ENCODE data around the gene SYPL1. TPM values are rescaled to one million over a fixed set of nuclear protein-coding genes. Genes with fewer than 3 reads are reported as not detected.

The SYPL1 gene
- total RNA-seq, 1 experiment from 2014 or later, result 98.3 TPM

- CTCF ChIA-PET, result no interaction called here
- Histone ChIP-seq H3K9me3 (ENCODE audit: control insufficient read depth, insufficient read depth, low read depth, low read length) (no peaks in the 10 kb centered on the region), H3K27ac (ENCODE audit: low read length) (no peak overlapping the region), H3K36me3 (ENCODE audit: control insufficient read depth, insufficient read depth, low read length) (peaks cover 18% of the 10 kb centered on the region), H3K27me3 (ENCODE audit: control insufficient read depth, insufficient read depth, low read length) (no peaks in the 10 kb centered on the region), H3K4me3 (ENCODE audit: low read depth in 2 of 2, low read length in 2 of 2) (no peak overlapping the region), H3K4me1 (ENCODE audit: control insufficient read depth, insufficient read depth, low read length) (peaks cover 5% of the 10 kb centered on the region; the same call in 1 of the 2 replicates)
- DNase-seq (ENCODE audit: low read depth, low spot score), result no peak
- in situ Hi-C loops (cut with HindIII; ENCODE audit: low pct_unique_long_range_greater_than_20kb, low sequenced_read_pairs) (no loop called here), intact Hi-C loops (cut with micrococcal nuclease; ENCODE audit: unreplicated experiment) (no loop called here)
- no peak for ATAC-seq
- BruUV-seq (replicated peaks), result no TSS peak
- POLR2A ChIA-PET, result no interaction called here
- TF ChIP-seq SIN3A (IDR thresholded peaks at IDR 0.05; ENCODE audit: borderline replicate concordance, insufficient read depth, low read depth, low read length), result no peak
- no peak for TF ChIP-seq TCF7L2 (IDR thresholded peaks at IDR 0.05; ENCODE audit: low read depth, low read length)
- no peak for TF ChIP-seq CTCF (IDR thresholded peaks at IDR 0.05)
- TF ChIP-seq, protein P1, sequence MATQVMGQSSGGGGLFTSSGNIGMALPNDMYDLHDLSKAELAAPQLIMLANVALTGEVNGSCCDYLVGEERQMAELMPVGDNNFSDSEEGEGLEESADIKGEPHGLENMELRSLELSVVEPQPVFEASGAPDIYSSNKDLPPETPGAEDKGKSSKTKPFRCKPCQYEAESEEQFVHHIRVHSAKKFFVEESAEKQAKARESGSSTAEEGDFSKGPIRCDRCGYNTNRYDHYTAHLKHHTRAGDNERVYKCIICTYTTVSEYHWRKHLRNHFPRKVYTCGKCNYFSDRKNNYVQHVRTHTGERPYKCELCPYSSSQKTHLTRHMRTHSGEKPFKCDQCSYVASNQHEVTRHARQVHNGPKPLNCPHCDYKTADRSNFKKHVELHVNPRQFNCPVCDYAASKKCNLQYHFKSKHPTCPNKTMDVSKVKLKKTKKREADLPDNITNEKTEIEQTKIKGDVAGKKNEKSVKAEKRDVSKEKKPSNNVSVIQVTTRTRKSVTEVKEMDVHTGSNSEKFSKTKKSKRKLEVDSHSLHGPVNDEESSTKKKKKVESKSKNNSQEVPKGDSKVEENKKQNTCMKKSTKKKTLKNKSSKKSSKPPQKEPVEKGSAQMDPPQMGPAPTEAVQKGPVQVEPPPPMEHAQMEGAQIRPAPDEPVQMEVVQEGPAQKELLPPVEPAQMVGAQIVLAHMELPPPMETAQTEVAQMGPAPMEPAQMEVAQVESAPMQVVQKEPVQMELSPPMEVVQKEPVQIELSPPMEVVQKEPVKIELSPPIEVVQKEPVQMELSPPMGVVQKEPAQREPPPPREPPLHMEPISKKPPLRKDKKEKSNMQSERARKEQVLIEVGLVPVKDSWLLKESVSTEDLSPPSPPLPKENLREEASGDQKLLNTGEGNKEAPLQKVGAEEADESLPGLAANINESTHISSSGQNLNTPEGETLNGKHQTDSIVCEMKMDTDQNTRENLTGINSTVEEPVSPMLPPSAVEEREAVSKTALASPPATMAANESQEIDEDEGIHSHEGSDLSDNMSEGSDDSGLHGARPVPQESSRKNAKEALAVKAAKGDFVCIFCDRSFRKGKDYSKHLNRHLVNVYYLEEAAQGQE (IDR thresholded peaks at IDR 0.05; ENCODE audit: insufficient read depth in 1 of 2, low read depth in 2 of 2, low read length in 1 of 2), result no peak
- TF ChIP-seq POLR2AphosphoS5 (IDR thresholded peaks at IDR 0.05; ENCODE audit: low read depth, low read length), result no peak
These were observed 13.2 kb downstream of the SYPL1 start for GRCh38 chr7:106098889-106099288.

DNA sequence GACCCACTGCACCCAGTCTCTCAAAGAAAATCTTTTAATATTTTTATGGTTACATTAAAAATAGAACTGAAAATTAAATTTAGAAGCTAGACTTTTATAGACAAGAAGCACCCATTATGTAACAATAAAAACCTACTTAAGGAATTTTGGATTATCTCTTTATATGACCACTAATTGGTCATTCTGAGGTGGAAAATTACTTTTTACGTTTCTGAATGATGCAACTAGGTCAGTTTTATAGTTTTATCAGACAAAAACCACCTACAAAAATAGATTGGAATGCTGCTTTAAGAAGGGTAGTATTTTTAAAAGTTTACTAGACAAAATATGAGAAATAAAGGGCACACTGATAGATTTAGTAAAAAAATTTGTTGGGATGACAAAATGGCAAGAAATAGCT lies 16.5 kb downstream of the SYPL1 start:
- peaks cover 35% of the 10 kb centered on the region for H3K36me3 ChIP-seq (ENCODE audit: control insufficient read depth, insufficient read depth, low read length)
- CTCF ChIA-PET, result no interaction called here
- intact Hi-C loops (cut with micrococcal nuclease; ENCODE audit: unreplicated experiment) (no loop called here), in situ Hi-C loops (cut with HindIII; ENCODE audit: low pct_unique_long_range_greater_than_20kb, low sequenced_read_pairs) (no loop called here)
- H3K4me3 ChIP-seq (ENCODE audit: low read depth in 2 of 2, low read length in 2 of 2), result no peak overlapping the region
- H3K27me3 ChIP-seq (ENCODE audit: control insufficient read depth, insufficient read depth, low read length), result no peaks in the 10 kb centered on the region
- H3K4me1 ChIP-seq (ENCODE audit: control insufficient read depth, insufficient read depth, low read length), result no peaks in the 10 kb centered on the region
- DNase-seq (ENCODE audit: low read depth, low spot score) (no peak), ATAC-seq (no peak)
- no TSS peak for BruUV-seq (replicated peaks)
- H3K9me3 ChIP-seq (ENCODE audit: control insufficient read depth, insufficient read depth, low read depth, low read length), result no peaks in the 10 kb centered on the region
- POLR2A ChIA-PET, result no interaction called here
- TF ChIP-seq POLR2AphosphoS5 (IDR thresholded peaks at IDR 0.05; ENCODE audit: low read depth, low read length), result no peak
- H3K27ac ChIP-seq (ENCODE audit: low read length), result no peak overlapping the region

DNA sequence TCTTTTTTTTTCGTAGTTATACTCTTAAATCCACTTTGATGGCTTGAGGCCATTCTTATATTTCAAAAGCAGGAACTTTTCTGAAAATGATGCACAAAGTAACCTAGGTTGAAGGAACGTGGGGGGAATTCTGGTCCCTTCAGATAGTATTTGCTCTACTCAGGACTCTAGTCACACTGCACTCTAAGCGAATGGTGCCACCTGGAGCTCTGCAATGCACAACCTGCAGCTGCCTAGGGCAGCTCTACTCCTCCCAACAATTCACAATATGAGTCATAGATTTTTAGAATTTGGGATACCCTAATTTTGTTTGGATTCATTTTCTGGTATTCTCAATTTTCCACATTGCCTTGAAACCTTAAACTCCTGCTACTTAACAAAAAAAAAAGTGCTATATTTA lies 17.3 kb downstream of the SYPL1 start:
- no peaks in the 10 kb centered on the region for H3K4me1 ChIP-seq (ENCODE audit: control insufficient read depth, insufficient read depth, low read length)
- in situ Hi-C loops (cut with HindIII; ENCODE audit: low pct_unique_long_range_greater_than_20kb, low sequenced_read_pairs), result no loop called here
- no peak overlapping the region for H3K27ac ChIP-seq (ENCODE audit: low read length)
- ChIA-PET POLR2A (no interaction called here), CTCF (no interaction called here)
- BruUV-seq (replicated peaks), result no TSS peak
- DNase-seq (ENCODE audit: low read depth, low spot score) (no peak), ATAC-seq (no peak)
- peaks cover 37% of the 10 kb centered on the region for H3K36me3 ChIP-seq (ENCODE audit: control insufficient read depth, insufficient read depth, low read length)
- TF ChIP-seq CTCF (IDR thresholded peaks at IDR 0.05) (peak; percentile 15; the same call in 1 of the 2 replicates), SIN3A (IDR thresholded peaks at IDR 0.05; ENCODE audit: borderline replicate concordance, insufficient read depth, low read depth, low read length) (no peak)
- TF ChIP-seq, protein P1 (IDR thresholded peaks at IDR 0.05; ENCODE audit: insufficient read depth in 1 of 2, low read depth in 2 of 2, low read length in 1 of 2), result no peak
- no peaks in the 10 kb centered on the region for H3K27me3 ChIP-seq (ENCODE audit: control insufficient read depth, insufficient read depth, low read length)
- H3K9me3 ChIP-seq (ENCODE audit: control insufficient read depth, insufficient read depth, low read depth, low read length), result no peaks in the 10 kb centered on the region
- intact Hi-C loops (cut with micrococcal nuclease; ENCODE audit: unreplicated experiment), result no loop called here
- no peak overlapping the region for H3K4me3 ChIP-seq (ENCODE audit: low read depth in 2 of 2, low read length in 2 of 2)

All from Panc1 (cell line).